Osteoblast (primary cell): ENCODE data around the gene TRIO. TPM values are rescaled to one million over a fixed set of nuclear protein-coding genes. Genes with fewer than 3 reads are reported as not detected.

Experiments used
- DNase-seq: peaks from one replicate; pipeline ENCODE4 v3.0.0; 2011; ENCODE audit warnings: low spot score, mixed read lengths; ENCODE audit not compliant: insufficient read length; ENCODE audit errors: missing footprints
- H2AFZ ChIP-seq: 2 replicates; pipeline ENCODE4 v1.6.0; 2011; ENCODE audit warnings: mild to moderate bottlenecking, low read length
- H3K27ac ChIP-seq: 2 replicates; pipeline ENCODE4 v1.5.1; 2011; ENCODE audit warnings: mild to moderate bottlenecking, low read depth, low read length, moderate library complexity
- H3K27me3 ChIP-seq: 2 replicates; pipeline ENCODE4 v1.6.0; 2012; ENCODE audit warnings: mild to moderate bottlenecking, control low read depth, inconsistent platforms, low read length, moderate library complexity; ENCODE audit not compliant: insufficient read depth
- H3K36me3 ChIP-seq: 2 replicates; pipeline ENCODE4 v1.5.1; 2011; ENCODE audit warnings: mild to moderate bottlenecking, low read length, control low read depth, moderate library complexity; ENCODE audit not compliant: insufficient read depth
- H3K4me1 ChIP-seq: 2 replicates; pipeline ENCODE4 v1.5.1; 2011; ENCODE audit warnings: mild to moderate bottlenecking, low read length, control low read depth, moderate library complexity; ENCODE audit not compliant: insufficient read depth
- H3K4me2 ChIP-seq: 2 replicates; pipeline ENCODE4 v1.6.0; 2011; ENCODE audit warnings: mild to moderate bottlenecking, low read length; ENCODE audit not compliant: insufficient read depth
- H3K4me3 ChIP-seq: fragments of 200-600 bp; sonication (generic); 3 replicates; pipeline ENCODE4 v1.5.1; 2012; ENCODE audit warnings: mild to moderate bottlenecking, low read length, inconsistent platforms; ENCODE audit not compliant: insufficient read depth
- H3K79me2 ChIP-seq: 2 replicates; pipeline ENCODE4 v1.6.0; 2012; ENCODE audit warnings: mild to moderate bottlenecking, low read length, control low read depth, inconsistent platforms; ENCODE audit not compliant: insufficient read depth
- H3K9me3 ChIP-seq: 2 replicates; pipeline ENCODE4 v1.5.1; 2011; ENCODE audit warnings: low read depth, low read length, control low read depth
- H4K20me1 ChIP-seq: 2 replicates; pipeline ENCODE4 v1.6.0; 2012; ENCODE audit warnings: mild to moderate bottlenecking, low read length, control low read depth; ENCODE audit not compliant: insufficient read depth
- CTCF ChIP-seq: IDR thresholded peaks from 2 replicates; pipeline ENCODE4 v1.5.1; 2011; ENCODE audit warnings: mild to moderate bottlenecking, low read depth, low read length, moderate library complexity; ENCODE audit errors: extremely low read depth
- total RNA-seq: library from RNA; depleted of rRNA; stranded (reverse); fragments of >200 nt; gene quantifications from 2 replicates; pipeline ENCODE4 v1.2.3, GENCODE V29; 2012

Gene TRIO
- total RNA-seq, 1 donor: 274 TPM

- Histone ChIP-seq H2AFZ (no peak overlapping the region), H3K4me3 (no peak overlapping the region), H3K4me2 (no peak overlapping the region), H3K4me1 (peaks cover 5% of the 10 kb centered on the region), H3K9me3 (no peaks in the 10 kb centered on the region), H3K79me2 (peaks cover 9% of the 10 kb centered on the region), H3K27me3 (no peaks in the 10 kb centered on the region), H3K36me3 (peaks cover 97% of the 10 kb centered on the region), H4K20me1 (peaks cover 25% of the 10 kb centered on the region), H3K27ac (no peak overlapping the region)
- TF ChIP-seq CTCF: no peak
- peak; percentile 63 for DNase-seq
Measured at GRCh38 chr5:14503681-14504331, 360.7 kb downstream of the TRIO start.

- Histone ChIP-seq H3K27me3 (no peaks in the 10 kb centered on the region), H3K4me3 (no peak overlapping the region), H3K4me1 (peaks cover 5% of the 10 kb centered on the region), H3K36me3 (peaks cover 92% of the 10 kb centered on the region), H4K20me1 (peaks cover 25% of the 10 kb centered on the region), H3K4me2 (no peak overlapping the region), H3K27ac (no peak overlapping the region), H3K9me3 (no peaks in the 10 kb centered on the region), H3K79me2 (peaks cover 4% of the 10 kb centered on the region), H2AFZ (no peak overlapping the region)
- TF ChIP-seq CTCF: no peak
- peak; percentile 43 for DNase-seq
Measured at GRCh38 chr5:14504332-14504727, 361.2 kb downstream of the TRIO start.

GRCh38 chr5:14504816-14505215, 361.7 kb downstream of the TRIO start:
- peak; percentile 18 for DNase-seq

More at GRCh38 chr5:14504816-14505215, 361.7 kb downstream of the TRIO start:
- Histone ChIP-seq H3K4me3 (no peak overlapping the region), H4K20me1 (peaks cover 25% of the 10 kb centered on the region), H3K9me3 (no peaks in the 10 kb centered on the region), H3K4me1 (peaks cover 5% of the 10 kb centered on the region), H3K27ac (no peak overlapping the region), H2AFZ (no peak overlapping the region), H3K4me2 (no peak overlapping the region), H3K36me3 (peaks cover 93% of the 10 kb centered on the region), H3K27me3 (no peaks in the 10 kb centered on the region), H3K79me2 (peaks cover 4% of the 10 kb centered on the region)
- TF ChIP-seq CTCF: no peak
